GM19452 (cell line): ENCODE results near the gene SLC17A7.

Experiments used
- ATAC-seq: cut with Tn5 transposase; IDR thresholded peaks from one replicate; pipeline ENCODE4 v1.9.1; 2021; ENCODE audit not compliant: unreplicated experiment

The SLC17A7 gene

GRCh38 chr19:49428547-49429451 is 12.5 kb downstream of the SLC17A7 start:
- ATAC-seq, result no peak

- ATAC-seq, result no peak
Observed at GRCh38 chr19:49427855-49428546, 13.3 kb downstream of the SLC17A7 start.

GRCh38 chr19:49427339-49427738 is 14.0 kb downstream of the SLC17A7 start:
- ATAC-seq, result no peak

- no peak for ATAC-seq
Observed at GRCh38 chr19:49425922-49426592, 15.3 kb downstream of the SLC17A7 start.

GRCh38 chr19:49425178-49425577 is 16.1 kb downstream of the SLC17A7 start, which contains the start of gene GFY:
GFY (plus strand) TSS chr19:49425388; CDS start chr19:49426431, 1,043 bp downstream.
- no peak for ATAC-seq

GRCh38 chr19:49423985-49424303 is 17.4 kb downstream of the SLC17A7 start:
- ATAC-seq, result no peak

- ATAC-seq, result no peak
Observed at GRCh38 chr19:49423071-49423984, 18.0 kb downstream of the SLC17A7 start, which contains the start of gene PTH2. PTH2 (minus strand) TSS chr19:49423441; CDS start chr19:49423339, 102 bp downstream.

GRCh38 chr19:49422407-49423070 is 18.8 kb downstream of the SLC17A7 start:
- ATAC-seq, result no peak

- ATAC-seq, result no peak
Observed at GRCh38 chr19:49421878-49422202, 19.5 kb downstream of the SLC17A7 start.

- ATAC-seq, result no peak
Observed at GRCh38 chr19:49421039-49421877, 20.1 kb downstream of the SLC17A7 start.

- ATAC-seq, result no peak
Observed at GRCh38 chr19:49420227-49420626, 21.1 kb downstream of the SLC17A7 start.

- no peak for ATAC-seq
Observed at GRCh38 chr19:49419173-49419572, 22.2 kb downstream of the SLC17A7 start.

GRCh38 chr19:49418511-49418910 is 22.8 kb downstream of the SLC17A7 start:
- no peak for ATAC-seq

- ATAC-seq, result no peak
Observed at GRCh38 chr19:49417088-49417487, 24.2 kb downstream of the SLC17A7 start.

- ATAC-seq, result no peak
Observed at GRCh38 chr19:49415810-49416200, 25.5 kb downstream of the SLC17A7 start.

GRCh38 chr19:49415102-49415809 is 26.1 kb downstream of the SLC17A7 start:
- ATAC-seq, result no peak

GRCh38 chr19:49414256-49414655 is 27.1 kb downstream of the SLC17A7 start:
- no peak for ATAC-seq

- ATAC-seq, result no peak
Observed at GRCh38 chr19:49413348-49413747, 28.0 kb downstream of the SLC17A7 start.
